Common myeloid progenitor, CD34-positive (primary cell): ENCODE data around the gene BNC1.
A peak's percentile ranks its signal among the peaks of the same experiment; 100 is the strongest.

Experiments used
- CTCF ChIA-PET: fragments of 350-600 bp; sonication (Branson Sonifier 250); formaldehyde crosslinking; loops from one replicate; lab custom pipeline; 2021; ENCODE audit warnings: antibody characterized with exemption; lab: Charles Lee
- POLR2A ChIA-PET: fragments of 350-600 bp; sonication (Branson Sonifier 250); formaldehyde crosslinking; loops from one replicate; lab custom pipeline; 2021; ENCODE audit warnings: antibody characterized with exemption; lab: Charles Lee
- DNase-seq, 3 donors: peaks; one replicate each; pipeline versions ENCODE4 v3.0.0 to v3.0.0-alpha.2; 2013
- H3K27ac ChIP-seq, 2 experiments: 1 replicate in 1 of 2; 2 replicates in 1 of 2; pipeline ENCODE4 v1.7.0; 2013; ENCODE audit warnings: inconsistent platforms in 2 of 2, low read length in 2 of 2, mild to moderate bottlenecking in 2 of 2, low read depth in 1 of 2, moderate library complexity in 1 of 2; ENCODE audit not compliant: severe bottlenecking in 2 of 2, insufficient read depth in 1 of 2, poor library complexity in 1 of 2
- H3K27me3 ChIP-seq, 5 experiments: replicated peaks in 2 of 5; 1 replicate in 3 of 5; 2 replicates in 2 of 5; pipeline versions ENCODE4 v1.6.1 to v1.7.0; 2013; ENCODE audit warnings: low read length in 4 of 5, mild to moderate bottlenecking in 2 of 5, moderate library complexity in 2 of 5, inconsistent platforms in 1 of 5; ENCODE audit not compliant: insufficient read depth in 5 of 5, control insufficient read depth in 4 of 5
- H3K36me3 ChIP-seq, 4 experiments: 1 replicate in 2 of 4; 2 replicates in 2 of 4; pipeline versions ENCODE4 v1.6.1 to v1.7.0; 2013; ENCODE audit warnings: low read length in 3 of 4, control low read depth in 1 of 4, mild to moderate bottlenecking in 1 of 4; ENCODE audit not compliant: control insufficient read depth in 4 of 4, insufficient read depth in 4 of 4
- H3K4me1 ChIP-seq, 4 experiments: 1 replicate in 3 of 4; 2 replicates in 1 of 4; pipeline versions ENCODE4 v1.6.1 to v1.7.1; 2013; ENCODE audit warnings: low read length in 3 of 4, mild to moderate bottlenecking in 3 of 4, control low read depth in 1 of 4, inconsistent platforms in 1 of 4, moderate library complexity in 1 of 4; ENCODE audit not compliant: control insufficient read depth in 4 of 4, insufficient read depth in 4 of 4; ENCODE audit errors: control extremely low read depth in 1 of 4
- H3K4me3 ChIP-seq, 7 experiments: 1 replicate in 4 of 7; 2 replicates in 3 of 7; pipeline versions ENCODE4 v1.5.1 to v1.7.0; 2013; ENCODE audit warnings: mild to moderate bottlenecking in 7 of 7, low read length in 6 of 7, moderate library complexity in 6 of 7, inconsistent platforms in 2 of 7, low read depth in 2 of 7, control low read depth in 1 of 7; ENCODE audit not compliant: insufficient read depth in 4 of 7, control insufficient read depth in 1 of 7; ENCODE audit errors: extremely low read depth in 1 of 7
- H3K9me3 ChIP-seq, 5 experiments: 1 replicate in 4 of 5; 2 replicates in 1 of 5; pipeline versions ENCODE4 v1.6.1 to v1.7.1; 2013; ENCODE audit warnings: low read length in 4 of 5, mild to moderate bottlenecking in 2 of 5, inconsistent platforms in 1 of 5, low read depth in 1 of 5, moderate library complexity in 1 of 5; ENCODE audit not compliant: control insufficient read depth in 4 of 5, insufficient read depth in 2 of 5; ENCODE audit errors: control extremely low read depth in 1 of 5
- WGBS: methylation state at CpG from one replicate; pipeline ENCODE4 v1.1.5; 2013; ENCODE audit not compliant: insufficient coverage; 5-methylcytosine and 5-hydroxymethylcytosine counted together

BNC1 gene

DNA sequence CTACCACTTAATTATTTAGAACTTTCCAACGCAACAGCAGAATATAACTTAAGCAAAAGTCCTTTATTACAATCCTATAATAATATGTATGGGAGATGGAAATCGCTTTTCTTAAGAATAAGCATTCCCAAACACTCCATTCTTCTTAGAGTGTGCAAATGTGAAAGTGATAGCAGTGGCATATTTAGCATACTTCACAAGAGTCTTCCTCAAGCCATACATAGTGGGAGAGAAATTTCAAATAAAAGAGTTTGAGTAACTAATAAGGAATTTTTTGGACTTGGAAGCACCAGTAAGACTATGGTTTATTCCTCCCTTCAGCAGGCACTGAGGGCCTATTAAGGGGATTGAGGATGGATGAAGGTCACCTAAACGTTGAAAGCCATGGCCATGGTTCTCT, 22.1 kb upstream of the BNC1 start:
- H3K27ac ChIP-seq, result no peak overlapping the region
- no peak for DNase-seq

DNA sequence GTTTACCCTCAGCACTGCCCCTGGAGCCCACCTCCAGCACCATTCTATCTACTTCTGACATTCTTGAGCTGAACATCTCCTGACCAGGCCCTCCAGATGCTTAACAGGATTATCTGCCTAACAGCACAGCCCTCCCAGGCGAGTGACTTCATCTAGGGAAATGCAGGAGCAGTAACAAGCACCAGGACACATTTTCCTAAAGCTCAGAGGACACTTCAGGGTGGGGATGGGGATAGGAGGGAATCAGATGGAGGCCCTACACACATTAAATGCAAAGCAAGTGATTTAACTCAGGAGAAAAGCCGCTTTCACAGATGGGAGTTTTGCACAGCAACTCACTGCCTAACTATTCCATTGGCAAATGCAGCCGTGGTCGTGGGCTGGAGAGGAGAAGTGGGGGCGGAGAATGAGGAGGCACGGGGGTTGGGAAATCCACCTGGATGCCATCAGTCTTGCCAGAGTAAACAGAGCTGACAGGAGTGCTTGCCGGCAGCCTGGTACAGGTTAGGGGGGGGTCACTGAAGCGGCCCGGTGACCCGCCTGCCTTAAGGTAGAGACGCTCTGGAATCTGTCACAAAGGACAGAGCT, 21.3 kb upstream of the BNC1 start:
- peaks cover 0 to 2% (median 0%) of the 10 kb centered on the region in 4 experiments for H3K4me1 ChIP-seq
- H3K4me3 ChIP-seq, result no peak overlapping the region
- peaks cover 0 to 2% (median 0%) of the 10 kb centered on the region in 5 experiments for H3K9me3 ChIP-seq
- POLR2A ChIA-PET, result no interaction called here
- DNase-seq, result no peak
- CTCF ChIA-PET, result no interaction called here
- 64% methylated on average over 9 of the region's 11 CpGs for WGBS
- H3K27me3 ChIP-seq, result peaks cover 2 to 23% (median 9%) of the 10 kb centered on the region in 5 experiments
- H3K27ac ChIP-seq, result no peak overlapping the region
- no peaks in the 10 kb centered on the region for H3K36me3 ChIP-seq

More for the DNA sequence above, 22.1 kb upstream of the BNC1 start:
- 80% methylated on average over 1 of the region's 3 CpGs for WGBS
- CTCF ChIA-PET, result no interaction called here
- POLR2A ChIA-PET, result no interaction called here
- H3K9me3 ChIP-seq, result no peaks in the 10 kb centered on the region
- no peaks in the 10 kb centered on the region for H3K36me3 ChIP-seq
- peaks cover 0 to 2% (median 0%) of the 10 kb centered on the region in 4 experiments for H3K4me1 ChIP-seq
- H3K27me3 ChIP-seq, result peaks cover 2 to 17% (median 6%) of the 10 kb centered on the region in 5 experiments
- H3K4me3 ChIP-seq, result no peak overlapping the region

DNA sequence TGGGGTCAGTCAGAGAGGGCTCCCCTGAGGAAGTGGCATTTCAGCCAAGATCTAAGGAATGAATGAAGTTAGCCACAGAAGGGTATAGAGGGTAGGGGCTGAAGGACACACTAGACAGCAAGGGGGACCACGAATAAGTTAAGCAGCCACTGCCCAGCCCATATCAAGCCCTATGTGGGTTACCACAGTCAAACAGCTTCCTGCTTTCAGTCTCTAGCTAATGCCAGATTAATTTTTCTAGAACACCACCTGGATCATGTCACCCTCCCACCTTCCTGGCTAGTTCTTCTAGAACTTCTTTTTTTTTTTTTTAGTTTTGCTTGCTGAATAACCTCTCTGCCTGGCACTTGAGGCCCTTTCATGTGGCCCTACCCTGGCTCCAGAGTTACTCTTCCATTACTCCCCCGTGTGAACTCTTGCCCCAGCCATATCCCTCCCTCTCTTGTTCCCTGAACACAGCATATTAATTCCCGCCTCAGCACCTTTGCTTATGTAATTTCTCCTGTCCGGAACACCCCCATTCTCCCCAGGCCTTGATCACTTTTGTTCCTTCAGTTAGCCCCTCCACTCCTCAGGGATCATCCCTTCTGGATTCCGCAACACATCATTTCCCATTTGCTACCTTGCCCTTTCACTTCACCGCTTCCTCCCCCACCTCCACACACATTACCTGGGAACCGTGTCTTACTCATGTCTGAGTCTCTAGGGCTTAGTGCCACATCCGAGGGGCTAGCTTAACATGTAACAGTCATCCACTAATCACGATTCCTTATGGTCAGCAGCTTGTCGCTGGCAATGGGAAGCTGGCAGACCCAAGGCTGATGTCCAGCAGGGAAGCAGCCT, 20.6 kb upstream of the BNC1 start:
- ChIA-PET CTCF (interaction anchor here (0.7 kb wide), 1 partner anchor 35 kb away, joined by 3 read pairs; no protein-coding TSS in a partner anchor), POLR2A (interaction anchor here (0.7 kb wide), 1 partner anchor 25 kb away, joined by 4 read pairs; no protein-coding TSS in a partner anchor)
- no peaks in the 10 kb centered on the region for H3K36me3 ChIP-seq
- H3K4me1 ChIP-seq, result peaks cover 0 to 2% (median 0%) of the 10 kb centered on the region in 4 experiments
- DNase-seq, result peak in 2 of 3 donors; percentile 27 to 32
- H3K4me3 ChIP-seq, result no peak overlapping the region
- peaks cover 0 to 3% (median 0%) of the 10 kb centered on the region in 5 experiments for H3K9me3 ChIP-seq
- 85% methylated on average over 7 of the region's 10 CpGs for WGBS
- no peak overlapping the region for H3K27ac ChIP-seq
- H3K27me3 ChIP-seq, result peaks cover 2 to 23% (median 10%) of the 10 kb centered on the region in 5 experiments

DNA sequence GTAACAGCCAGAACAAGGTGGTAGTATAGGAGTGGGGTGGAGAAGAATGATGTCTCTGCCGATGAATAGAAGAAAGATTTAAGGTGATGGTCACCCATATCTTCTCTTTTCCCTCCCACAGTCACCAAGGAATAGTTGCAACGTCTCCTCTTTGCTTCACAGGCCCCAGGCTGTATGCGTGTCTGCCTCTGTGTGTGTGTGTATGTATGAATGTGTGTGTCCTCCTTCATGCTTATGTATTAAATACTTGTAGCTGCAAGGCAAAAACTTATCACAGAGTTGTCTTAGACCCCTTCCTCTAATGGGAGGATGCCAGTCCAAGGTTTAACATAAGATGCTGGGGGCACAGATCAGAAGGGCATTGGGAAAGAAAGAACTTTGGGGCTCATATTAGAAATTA, 19.1 kb upstream of the BNC1 start:
- no CpG with 5 or more reads among the region's 3 CpGs for WGBS
- Histone ChIP-seq H3K4me3 (no peak overlapping the region), H3K4me1 (peaks cover 0 to 2% (median 0%) of the 10 kb centered on the region in 4 experiments), H3K27ac (no peak overlapping the region), H3K27me3 (peaks cover 2 to 35% (median 11%) of the 10 kb centered on the region in 5 experiments), H3K9me3 (peaks cover 0 to 3% (median 0%) of the 10 kb centered on the region in 5 experiments), H3K36me3 (no peaks in the 10 kb centered on the region)
- POLR2A ChIA-PET, result no interaction called here
- CTCF ChIA-PET, result no interaction called here
- no peak for DNase-seq

DNA sequence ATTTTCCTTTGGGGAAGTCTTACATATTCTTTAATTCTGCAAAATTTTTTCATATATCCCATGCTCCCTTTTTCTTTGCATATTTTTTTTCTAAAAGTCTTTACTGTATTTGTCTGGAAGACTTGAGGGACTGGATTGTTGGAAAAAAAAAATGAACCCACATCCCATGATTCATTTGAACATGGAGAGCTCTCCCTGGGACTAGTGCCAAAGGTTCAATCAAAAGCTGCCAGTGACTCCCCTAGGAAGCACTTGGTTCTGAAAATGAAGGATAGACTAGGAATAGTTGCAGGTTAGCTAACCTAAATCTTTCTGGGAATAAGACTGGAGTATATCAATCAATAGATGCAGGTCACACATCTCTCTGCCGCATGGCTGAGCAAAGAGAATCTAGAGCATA, 16.4 kb upstream of the BNC1 start:
- POLR2A ChIA-PET, result no interaction called here
- no peak for DNase-seq
- peaks cover 2 to 40% (median 14%) of the 10 kb centered on the region in 5 experiments for H3K27me3 ChIP-seq
- peaks cover 0 to 3% (median 0%) of the 10 kb centered on the region in 5 experiments for H3K9me3 ChIP-seq
- no peak overlapping the region for H3K27ac ChIP-seq
- no peaks in the 10 kb centered on the region for H3K36me3 ChIP-seq
- no peak overlapping the region for H3K4me3 ChIP-seq
- CTCF ChIA-PET, result no interaction called here
- WGBS, result no CpG with 5 or more reads among the region's 1 CpG
- H3K4me1 ChIP-seq, result peaks cover 0 to 2% (median 0%) of the 10 kb centered on the region in 4 experiments

DNA sequence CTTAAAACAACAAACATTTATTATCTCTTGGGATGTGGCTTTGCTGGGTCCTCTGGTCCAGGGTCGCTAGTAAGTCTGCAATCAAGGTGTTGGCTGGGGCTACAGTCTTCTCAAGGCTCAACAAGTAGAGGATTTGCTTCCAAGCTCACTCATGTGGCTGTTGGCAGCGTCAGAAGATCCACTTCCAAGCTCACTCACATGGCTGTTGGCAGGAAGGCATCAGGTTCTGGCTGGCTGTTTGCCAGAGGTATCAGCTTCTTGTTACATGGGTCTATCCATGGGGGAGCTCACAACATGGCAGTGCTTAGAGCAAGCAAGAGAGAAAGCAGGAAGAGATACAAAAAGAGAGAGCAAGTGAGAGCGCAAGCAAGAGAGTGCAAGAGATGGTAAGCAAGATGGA, 15.0 kb upstream of the BNC1 start:
- Histone ChIP-seq H3K4me1 (no peaks in the 10 kb centered on the region), H3K4me3 (no peak overlapping the region), H3K27ac (no peak overlapping the region), H3K27me3 (peaks cover 3 to 38% (median 14%) of the 10 kb centered on the region in 5 experiments), H3K9me3 (peaks cover 0 to 3% (median 0%) of the 10 kb centered on the region in 5 experiments), H3K36me3 (no peaks in the 10 kb centered on the region)
- no peak for DNase-seq
- WGBS, result 88% methylated on average over 2 of the region's 3 CpGs
- ChIA-PET CTCF (no interaction called here), POLR2A (no interaction called here)

DNA sequence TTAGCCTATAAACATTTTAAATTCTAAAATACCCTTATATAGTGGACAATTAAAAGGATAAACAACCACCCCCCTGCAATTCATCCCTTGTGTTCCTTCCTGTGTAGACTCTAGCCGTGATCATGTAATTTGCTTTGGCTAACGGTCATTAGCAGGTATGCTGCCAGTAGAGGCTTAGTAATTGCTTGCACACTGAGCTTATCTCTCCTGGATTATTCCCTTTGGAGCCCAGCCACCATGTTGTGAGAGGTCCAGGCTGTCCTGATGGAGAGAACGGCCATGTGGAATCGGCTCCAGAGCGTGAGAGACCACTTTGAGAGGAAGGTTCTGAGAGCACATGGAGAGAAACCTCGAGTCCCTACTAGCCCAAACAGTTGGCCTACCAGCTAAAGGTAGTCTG, 11.0 kb upstream of the BNC1 start:
- no peak overlapping the region for H3K27ac ChIP-seq
- peaks cover 4 to 44% (median 12%) of the 10 kb centered on the region in 5 experiments for H3K27me3 ChIP-seq
- no peaks in the 10 kb centered on the region for H3K36me3 ChIP-seq
- WGBS, result 94% methylated on average over 5 of the region's 6 CpGs
- DNase-seq, result no peak
- ChIA-PET POLR2A (no interaction called here), CTCF (no interaction called here)
- H3K9me3 ChIP-seq, result peaks cover 0 to 1% (median 0%) of the 10 kb centered on the region in 5 experiments
- H3K4me1 ChIP-seq, result no peaks in the 10 kb centered on the region
- no peak overlapping the region for H3K4me3 ChIP-seq
